ENCODE data around the gene BCKDHB.

Gene BCKDHB

DNA sequence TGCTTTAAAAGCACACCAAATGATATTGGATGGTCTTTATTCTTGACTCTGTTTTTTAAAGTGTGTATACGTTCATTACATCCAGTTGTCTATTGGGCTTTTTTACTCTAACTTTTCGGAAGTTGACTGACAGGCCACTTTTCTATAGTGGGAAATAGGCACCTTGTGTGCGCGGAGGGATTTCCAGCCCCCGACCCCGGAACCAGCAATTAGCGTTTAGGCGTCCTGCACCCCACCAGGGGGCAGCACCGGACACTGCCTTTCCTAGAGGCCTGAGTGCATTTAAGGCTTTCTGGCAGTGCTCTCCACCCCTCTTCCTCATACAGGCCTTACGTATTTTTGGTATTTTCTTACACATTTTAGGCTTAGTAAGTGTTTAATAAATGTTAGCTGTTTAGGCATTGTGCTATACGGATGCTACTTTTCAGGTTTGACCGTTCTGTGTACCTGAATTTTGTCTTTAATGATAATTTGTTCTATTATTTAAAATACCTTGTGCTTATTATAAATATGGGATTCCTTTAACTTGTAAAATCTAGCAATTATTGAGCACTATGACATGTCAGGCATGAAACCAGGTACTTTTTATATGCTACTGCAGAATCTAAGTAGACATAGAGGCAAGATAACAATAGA, 231.8 kb downstream of the BCKDHB start:
- DNase-seq: peak; percentile 51

DNA sequence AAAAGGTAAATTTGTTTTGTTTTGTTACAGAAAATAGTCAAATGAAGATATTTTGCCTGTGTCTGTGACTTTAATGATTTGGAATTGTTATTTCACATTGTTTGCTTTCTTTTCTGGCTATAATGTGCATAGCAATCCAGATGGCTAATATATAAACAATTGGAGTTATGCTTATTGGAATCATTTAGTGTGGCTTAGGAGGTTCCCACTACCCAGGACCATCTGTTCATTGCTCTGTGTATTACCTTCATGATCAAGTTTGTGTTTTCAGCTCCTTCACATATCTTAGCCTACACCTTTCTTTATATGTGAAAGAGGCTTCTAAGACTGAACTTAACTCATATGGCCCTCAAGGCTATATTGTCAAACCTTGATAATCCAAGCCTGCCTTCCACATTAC, 232.9 kb downstream of the BCKDHB start:
- no peak for DNase-seq

DNA sequence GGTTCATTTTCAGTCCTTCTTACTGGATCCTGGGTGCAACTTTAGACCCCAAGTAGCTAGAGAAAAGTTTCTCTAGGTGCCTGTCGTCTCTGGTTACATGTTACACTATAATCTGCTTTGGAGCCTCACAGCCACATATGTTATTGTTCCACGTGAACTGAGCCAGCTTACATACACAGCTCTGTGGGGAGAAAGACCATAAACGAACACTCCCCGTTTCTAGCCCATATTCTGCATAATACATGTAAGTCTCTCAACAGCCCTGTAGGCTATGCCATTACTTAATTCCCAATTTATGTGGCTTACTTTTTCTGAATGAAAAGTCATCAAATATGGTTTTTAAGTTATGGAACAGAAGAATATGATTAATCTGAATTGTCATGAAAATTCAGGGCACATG, 233.8 kb downstream of the BCKDHB start:
- DNase-seq: no peak

DNA sequence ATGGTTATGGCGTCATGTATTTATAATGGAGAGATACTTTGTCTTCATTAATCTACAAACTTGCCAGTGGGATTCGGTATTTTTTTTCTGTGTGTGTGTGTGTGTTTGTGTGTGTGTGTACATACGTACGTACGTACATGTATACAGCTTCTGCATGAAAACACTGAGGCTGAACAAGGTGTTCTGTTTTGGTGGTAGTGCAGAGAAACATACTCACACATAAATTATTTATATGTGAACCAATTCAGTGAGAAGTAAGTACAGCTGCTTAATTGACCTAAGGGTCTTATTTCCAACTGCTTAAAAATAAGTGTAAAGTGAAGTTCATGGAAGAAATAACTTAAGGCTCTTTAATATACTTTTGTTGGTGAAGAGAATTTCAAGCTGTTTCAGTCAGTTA, 234.2 kb downstream of the BCKDHB start:
- DNase-seq: no peak

DNA sequence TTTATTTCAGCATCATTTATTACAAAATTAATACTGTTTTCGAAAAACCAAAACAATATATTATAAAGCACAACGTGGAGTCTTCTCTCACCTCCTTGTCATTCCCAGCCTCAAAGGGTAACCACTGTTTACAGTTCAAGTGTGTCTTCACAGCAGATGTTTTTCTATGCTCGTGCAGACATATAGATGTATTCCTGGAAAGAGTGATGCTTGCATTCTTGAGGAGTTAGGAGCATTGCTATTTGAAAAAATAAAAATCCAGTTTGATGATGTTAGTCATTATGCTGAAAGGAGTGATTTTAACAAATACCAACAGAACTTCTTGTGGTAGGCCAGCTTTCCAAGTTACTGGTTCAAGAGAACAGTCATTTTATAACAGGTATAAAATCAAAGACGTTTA, 234.9 kb downstream of the BCKDHB start:
- no peak for DNase-seq

DNA sequence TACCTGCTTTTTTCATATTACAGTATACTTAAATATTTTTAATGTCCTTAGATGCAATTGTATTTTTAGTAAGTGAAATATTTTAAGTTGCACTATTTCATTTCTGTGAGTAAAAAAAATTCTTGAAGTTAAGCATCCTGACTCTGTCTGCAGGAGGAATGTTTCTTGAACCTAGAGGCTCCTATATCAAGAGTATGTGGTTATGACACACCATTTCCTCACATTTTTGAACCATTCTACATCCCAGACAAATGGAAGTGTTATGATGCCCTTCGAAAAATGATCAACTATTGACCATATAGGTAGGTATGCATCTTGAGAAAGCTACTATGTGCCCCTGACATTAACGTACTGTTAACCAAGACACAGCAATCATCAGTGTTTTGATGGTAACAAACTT, 237.0 kb downstream of the BCKDHB start:
- no peak for DNase-seq

DNA sequence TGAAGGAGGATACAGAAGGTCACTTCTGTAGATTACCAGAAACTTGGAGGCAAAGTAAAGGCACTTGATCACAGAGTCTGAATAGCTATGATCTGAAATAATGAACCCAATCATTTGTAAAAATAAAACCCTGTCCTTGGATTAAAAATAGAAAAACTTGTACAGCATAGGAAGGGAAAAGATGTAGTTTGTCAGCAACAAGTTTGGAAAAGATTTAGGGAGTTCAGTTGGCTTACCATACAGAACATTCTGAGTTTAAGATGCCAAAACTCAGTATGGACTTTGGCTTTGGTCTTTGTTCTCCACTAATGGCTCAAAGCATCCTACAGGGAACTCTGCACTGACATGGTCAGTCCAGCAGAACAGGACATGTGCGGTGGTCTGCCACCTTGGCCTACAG, 240.6 kb downstream of the BCKDHB start:
- DNase-seq: no peak

DNA sequence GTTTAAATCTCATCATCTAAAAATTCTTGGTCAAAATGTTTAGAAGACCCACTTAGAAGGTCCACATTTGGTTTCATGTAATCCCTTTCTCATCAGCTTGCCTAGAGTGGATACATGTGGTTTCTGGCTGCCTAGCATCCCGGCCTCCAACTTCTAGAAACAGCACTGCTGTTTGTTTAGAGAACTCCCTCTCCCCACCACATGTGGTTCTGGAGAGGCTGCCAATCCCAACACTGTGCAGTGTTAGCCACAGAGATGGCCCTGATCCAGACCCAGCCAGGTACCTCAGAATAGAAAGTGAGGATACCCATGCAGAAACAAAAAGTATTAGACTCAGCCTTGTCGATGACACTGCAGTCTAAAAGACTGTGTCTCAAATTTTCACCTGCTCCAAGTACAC, 241.8 kb downstream of the BCKDHB start:
- no peak for DNase-seq

DNA sequence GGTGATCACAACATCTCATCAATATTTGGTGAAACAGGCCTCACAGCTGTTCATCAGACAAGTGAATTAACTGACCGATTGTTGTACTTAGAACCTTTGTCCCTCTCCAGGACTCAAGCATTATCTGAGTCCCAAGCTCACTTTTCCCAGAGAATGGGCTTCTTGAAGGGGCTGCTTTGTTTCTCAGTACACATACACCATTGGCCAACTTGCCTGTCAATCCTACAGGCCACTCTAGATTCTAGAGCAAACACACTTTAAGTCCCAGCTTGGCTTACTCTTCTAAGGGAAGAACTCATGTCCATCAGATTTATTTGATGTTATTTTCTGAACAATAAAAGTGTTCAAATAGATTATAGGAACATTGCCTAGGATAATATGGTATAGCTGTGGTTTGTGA, 249.5 kb downstream of the BCKDHB start:
- DNase-seq: peak; percentile 3

DNA sequence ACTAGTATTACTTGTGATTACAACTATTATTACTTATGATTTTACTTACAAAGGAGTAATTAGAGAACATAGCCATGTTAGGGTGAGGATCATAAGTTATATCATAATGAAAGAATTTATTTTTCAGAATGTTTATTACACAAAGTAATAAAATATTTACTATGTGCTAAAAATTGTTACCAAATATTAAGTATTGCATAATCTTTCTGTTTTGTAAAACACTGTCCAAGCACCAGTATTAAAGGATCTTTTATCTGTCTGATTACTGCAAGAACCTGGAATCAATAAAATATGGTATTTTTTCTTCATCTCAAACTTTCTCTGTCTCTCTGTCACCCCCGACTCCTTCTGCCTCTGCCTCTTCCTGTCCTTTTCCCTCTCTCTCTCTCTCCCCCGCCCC, 250.1 kb downstream of the BCKDHB start:
- DNase-seq: no peak

DNA sequence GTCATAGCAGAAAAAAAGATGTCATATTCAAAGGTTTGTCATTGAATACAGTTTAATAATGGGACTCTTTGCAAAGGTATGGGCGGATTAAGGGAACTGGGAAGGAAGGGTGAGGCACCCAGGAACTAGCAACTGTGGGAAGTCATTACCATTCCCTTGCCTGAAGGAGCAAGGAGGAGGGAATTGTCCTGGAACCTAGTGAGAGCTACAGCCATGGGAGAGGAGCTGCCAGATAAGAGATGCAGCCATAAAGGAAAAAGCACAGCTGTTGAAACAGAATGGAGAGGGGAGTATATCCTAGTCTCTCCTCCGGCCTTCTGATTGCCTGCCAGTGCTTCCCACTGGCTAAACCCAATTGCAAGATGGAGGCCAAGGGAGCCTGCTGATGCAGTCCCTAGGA, 250.6 kb downstream of the BCKDHB start:
- no peak for DNase-seq

DNA sequence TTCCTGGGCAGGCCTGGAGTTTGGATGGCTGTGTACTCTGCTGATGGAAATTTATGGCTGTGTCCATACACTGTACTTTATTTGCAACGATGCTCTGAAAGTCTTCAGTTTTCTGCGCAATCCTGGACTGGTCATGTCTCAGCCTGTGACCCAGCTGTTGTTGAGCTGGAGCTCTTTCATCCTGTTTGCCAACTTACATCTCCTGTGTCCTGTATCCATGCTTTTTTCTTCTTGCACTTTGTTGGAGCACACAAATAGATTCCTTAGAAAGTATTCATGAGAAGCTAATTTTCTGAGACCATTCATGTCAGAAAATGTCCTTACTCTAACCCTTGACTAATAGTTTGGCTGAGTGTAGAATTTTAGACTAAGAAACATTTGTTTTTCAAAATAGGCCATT, 251.2 kb downstream of the BCKDHB start:
- DNase-seq: no peak

DNA sequence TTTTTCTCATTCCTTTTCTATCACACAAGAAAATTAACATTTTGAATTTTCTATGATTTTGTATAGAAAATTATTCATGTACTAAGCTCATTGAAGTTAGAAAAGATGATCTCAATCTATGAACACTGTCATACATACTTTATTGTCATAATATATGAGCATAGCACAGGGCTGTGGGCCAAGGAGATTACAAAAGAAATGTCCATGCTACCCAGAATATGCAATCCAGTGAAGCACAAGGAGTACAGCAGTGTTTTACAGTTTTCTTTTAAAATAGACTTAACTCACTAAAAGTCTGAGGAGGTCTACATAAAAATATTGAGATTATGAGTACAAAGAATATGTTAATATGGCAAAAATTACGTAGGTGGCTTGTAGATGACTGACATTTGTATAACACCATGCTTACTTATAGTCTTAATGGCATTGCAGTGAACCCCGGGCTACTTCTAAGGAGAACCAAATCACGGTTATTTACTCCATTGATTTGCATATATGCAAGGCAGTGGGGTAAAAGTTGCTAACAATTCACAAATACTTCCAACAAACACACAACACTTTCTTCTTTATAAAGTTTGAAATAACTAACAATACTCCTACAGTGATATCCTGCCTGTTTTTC, 257.1 kb downstream of the BCKDHB start:
- no peak for DNase-seq

DNA sequence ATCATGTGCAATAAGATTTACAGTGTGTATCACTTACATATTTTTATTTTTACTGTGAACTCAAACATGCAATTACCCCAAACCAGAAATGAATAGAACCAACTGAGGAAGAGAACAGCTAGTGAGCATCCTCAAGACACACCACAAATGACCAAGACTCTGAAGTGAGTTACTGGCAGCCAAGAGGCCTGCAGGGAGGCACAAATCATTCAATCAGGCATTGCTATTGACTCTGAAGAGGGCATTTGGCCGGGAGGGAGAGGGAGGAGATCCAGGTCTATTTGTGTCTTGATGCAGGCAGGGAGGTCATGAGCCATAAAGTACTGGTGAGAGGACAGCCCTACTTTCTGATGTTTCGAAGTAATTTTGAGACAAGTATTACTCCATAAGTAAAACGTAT, 257.7 kb downstream of the BCKDHB start:
- no peak for DNase-seq

DNA sequence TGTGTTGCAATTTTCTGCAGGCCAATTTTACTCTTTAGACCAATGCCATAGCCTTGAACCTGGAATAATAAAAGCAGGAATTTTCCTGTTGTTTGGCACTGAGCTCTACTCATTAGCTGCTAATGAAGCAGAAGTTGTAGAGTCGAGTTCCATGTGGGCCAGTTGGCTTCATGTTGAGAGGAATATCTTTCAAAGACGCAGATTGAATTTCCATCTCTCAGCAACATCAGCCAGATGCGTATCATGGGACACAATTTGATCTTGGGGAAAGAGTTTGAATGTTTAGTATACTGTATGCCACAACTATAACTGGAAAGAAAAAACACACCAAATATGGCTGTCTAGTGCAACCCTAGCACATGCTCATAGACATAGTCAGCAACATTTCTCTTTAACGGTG, 259.6 kb downstream of the BCKDHB start:
- no peak for DNase-seq

DNA sequence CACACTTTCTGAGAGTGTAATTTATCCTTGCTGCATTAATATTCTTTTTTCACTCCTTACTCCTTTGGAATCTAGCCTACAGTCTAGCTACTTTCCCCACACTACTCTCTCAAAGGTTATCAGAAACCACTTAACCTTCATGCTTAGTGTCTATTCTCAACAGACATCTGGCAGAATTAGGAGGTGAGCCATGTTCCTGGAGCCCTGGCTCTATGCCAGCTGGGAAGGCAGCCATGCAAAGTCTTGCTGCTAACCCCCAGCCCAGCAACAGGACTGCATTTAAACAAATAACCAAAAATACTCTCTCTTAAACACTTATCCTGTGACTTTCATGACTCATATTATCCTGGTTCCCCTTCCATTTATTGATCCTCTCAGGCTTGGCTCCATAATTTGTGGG, 260.2 kb downstream of the BCKDHB start:
- DNase-seq: peak; percentile 71

DNA sequence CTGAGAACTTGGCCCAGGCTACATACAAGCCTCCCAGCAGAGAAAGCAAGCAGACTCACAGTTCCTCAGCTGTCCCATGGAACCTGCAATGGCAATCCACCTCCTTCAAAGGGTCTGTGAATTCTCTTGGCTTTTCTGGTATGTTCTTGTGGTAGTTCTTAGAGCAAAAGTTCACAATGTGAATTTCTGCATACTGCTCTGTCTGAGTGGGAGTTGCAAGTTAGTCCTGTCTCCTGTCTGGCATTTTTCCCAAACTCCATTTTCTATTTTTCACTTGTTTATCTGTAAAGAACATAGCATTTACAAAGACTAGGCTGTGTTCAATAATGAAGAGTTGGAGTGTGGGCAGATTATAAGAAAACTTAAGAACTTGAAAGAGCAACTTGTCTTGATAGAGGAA, 269.9 kb downstream of the BCKDHB start:
- no peak for DNase-seq

DNA sequence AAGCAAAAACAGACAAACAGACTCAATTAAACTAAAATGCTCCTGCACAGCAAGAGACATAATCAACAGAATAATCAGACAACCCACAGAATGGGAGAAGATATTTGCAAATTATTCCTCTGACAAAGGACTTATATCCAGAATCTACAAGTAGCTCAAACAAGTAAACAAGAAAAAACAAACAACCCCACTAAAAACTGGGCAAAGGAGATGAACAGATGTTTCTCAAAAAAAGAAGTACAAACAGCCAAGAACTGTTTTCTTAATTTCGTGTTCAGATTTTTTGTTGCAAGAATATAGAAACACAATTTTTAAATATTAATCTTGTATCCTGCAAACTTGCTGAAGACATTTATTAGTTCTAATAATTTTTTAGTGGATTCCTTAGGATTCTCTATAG, 274.1 kb downstream of the BCKDHB start:
- no peak for DNase-seq

DNA sequence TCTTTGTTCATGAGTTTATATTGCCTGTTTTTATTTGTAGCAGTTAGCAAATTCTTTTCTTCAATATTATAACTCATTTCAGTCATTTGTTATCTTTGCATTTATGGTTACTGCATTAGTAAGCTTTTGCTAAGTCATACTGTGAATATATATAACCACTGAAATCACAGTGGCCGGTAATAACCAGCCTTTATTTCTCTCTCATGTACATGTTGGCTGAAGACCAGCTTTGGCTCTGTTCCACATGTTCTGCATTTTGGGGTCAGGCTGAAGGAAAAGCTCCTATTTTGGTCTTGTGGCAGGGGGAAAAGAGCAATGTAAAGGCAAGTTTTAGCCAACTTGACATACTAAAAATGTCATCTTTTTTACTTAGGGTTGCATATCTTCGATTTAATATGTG, 276.3 kb downstream of the BCKDHB start:
- DNase-seq: no peak

DNA sequence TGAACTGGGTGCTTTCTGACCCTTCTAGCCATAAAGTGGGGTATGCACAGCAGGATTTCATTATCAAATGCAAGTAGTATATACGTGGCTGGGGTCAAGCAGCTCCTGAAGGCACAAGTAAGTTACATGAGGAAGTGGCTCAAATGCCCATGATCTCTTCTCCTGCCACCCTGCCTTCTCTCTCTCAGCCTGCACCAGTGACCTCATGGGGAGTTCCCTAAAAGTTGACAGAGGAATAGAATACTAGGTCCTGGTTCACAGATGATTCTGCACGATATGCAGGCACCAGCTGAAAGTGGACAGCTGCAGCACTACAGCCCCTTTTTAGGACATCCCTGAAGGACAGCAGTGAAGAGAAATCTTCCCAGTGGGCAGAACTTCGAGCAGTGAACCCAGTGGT, 282.0 kb downstream of the BCKDHB start:
- no peak for DNase-seq

Measured in DMS53 (cell line).